HG02943 (cell line): ENCODE results near the gene CREG2.
"Not testable (repeated sequence)": the region's sequence is repeated elsewhere in the genome, so short reads cannot be mapped to it uniquely, and the experiment has no call there.

Experiments used
- ATAC-seq: cut with Tn5 transposase; IDR thresholded peaks from one replicate; pipeline ENCODE4 v1.9.1; 2021; ENCODE audit warnings: mild to moderate bottlenecking, low read depth, moderate library complexity; ENCODE audit not compliant: unreplicated experiment

CREG2 gene

GRCh38 chr2:101375653-101376052 is 11.7 kb downstream of the CREG2 start:
- no peak for ATAC-seq

GRCh38 chr2:101374821-101375561 is 12.3 kb downstream of the CREG2 start:
- no peak for ATAC-seq

GRCh38 chr2:101372792-101373191 is 14.5 kb downstream of the CREG2 start:
- ATAC-seq = no peak

GRCh38 chr2:101371636-101372035 is 15.7 kb downstream of the CREG2 start:
- ATAC-seq = no peak

- no peak for ATAC-seq
Observed at GRCh38 chr2:101369100-101369499, 18.2 kb downstream of the CREG2 start.

- ATAC-seq = no peak
Observed at GRCh38 chr2:101368376-101368775, 18.9 kb downstream of the CREG2 start.

- no peak for ATAC-seq
Observed at GRCh38 chr2:101367508-101367907, 19.8 kb downstream of the CREG2 start.

- ATAC-seq = no peak
Observed at GRCh38 chr2:101364878-101365277, 22.4 kb downstream of the CREG2 start.

GRCh38 chr2:101362777-101363176 is 24.5 kb downstream of the CREG2 start:
- ATAC-seq = no peak

GRCh38 chr2:101362316-101362715 is 25.0 kb downstream of the CREG2 start:
- no peak for ATAC-seq

- no peak for ATAC-seq
Observed at GRCh38 chr2:101361522-101361921, 25.8 kb downstream of the CREG2 start.

GRCh38 chr2:101361121-101361520 is 26.2 kb downstream of the CREG2 start:
- ATAC-seq = no peak

- ATAC-seq = no peak
Observed at GRCh38 chr2:101360232-101360631, 27.1 kb downstream of the CREG2 start.

GRCh38 chr2:101359410-101359954 is 27.8 kb downstream of the CREG2 start:
- no peak for ATAC-seq

GRCh38 chr2:101357376-101357775 is 29.9 kb downstream of the CREG2 start:
- ATAC-seq = no peak

- ATAC-seq = no peak
Observed at GRCh38 chr2:101356521-101356920, 30.8 kb downstream of the CREG2 start.

GRCh38 chr2:101356055-101356454 is 31.2 kb downstream of the CREG2 start:
- ATAC-seq = no peak

GRCh38 chr2:101355401-101356054 is 31.8 kb downstream of the CREG2 start:
- no peak for ATAC-seq

- ATAC-seq = no peak
Observed at GRCh38 chr2:101354420-101355311, 32.6 kb downstream of the CREG2 start.

- ATAC-seq = not testable (repeated sequence)
Observed at GRCh38 chr2:101352631-101353030, 34.7 kb downstream of the CREG2 start.

- no peak for ATAC-seq
Observed at GRCh38 chr2:101351207-101351606, 36.1 kb downstream of the CREG2 start.
